GM23248 (cell line): ENCODE results near the gene SIPA1L3. TPM values are rescaled to one million over a fixed set of nuclear protein-coding genes. Genes with fewer than 3 reads are reported as not detected.

Source experiments
- DNase-seq: peaks from one replicate; pipeline ENCODE4 v3.0.0-alpha.2; 2015
- H2AFZ ChIP-seq: fragments of 200-600 bp; sonication (generic); 2 replicates; pipeline ENCODE4 v1.6.1; 2016; ENCODE audit warnings: antibody characterized with exemption
- H3F3A ChIP-seq: fragments of 200-600 bp; sonication (generic); 2 replicates; pipeline ENCODE4 v1.6.1; 2016; ENCODE audit warnings: mild to moderate bottlenecking, antibody characterized with exemption, mixed run types; ENCODE audit not compliant: insufficient read depth
- H3K27ac ChIP-seq: fragments of 200-600 bp; sonication (generic); 2 replicates; pipeline ENCODE4 v1.5.1; 2016; ENCODE audit warnings: mild to moderate bottlenecking
- H3K27me3 ChIP-seq: fragments of 200-600 bp; sonication (generic); replicated peaks from 2 replicates; pipeline ENCODE4 v1.6.1; 2016; ENCODE audit warnings: mild to moderate bottlenecking; ENCODE audit not compliant: insufficient read depth
- H3K36me3 ChIP-seq: fragments of 200-600 bp; sonication (generic); 2 replicates; pipeline ENCODE4 v1.6.1; 2016; ENCODE audit warnings: low read depth, mild to moderate bottlenecking
- H3K4me1 ChIP-seq: fragments of 200-600 bp; sonication (generic); 2 replicates; pipeline ENCODE4 v1.6.1; 2016; ENCODE audit warnings: mild to moderate bottlenecking; ENCODE audit not compliant: insufficient read depth
- H3K4me2 ChIP-seq: fragments of 200-600 bp; sonication (generic); one replicate; pipeline ENCODE4 v1.6.1; 2016; ENCODE audit warnings: mild to moderate bottlenecking; ENCODE audit not compliant: unreplicated experiment
- H3K4me3 ChIP-seq: fragments of 200-600 bp; sonication (generic); 2 replicates; pipeline ENCODE4 v1.5.1; 2016; ENCODE audit warnings: mild to moderate bottlenecking
- H3K79me2 ChIP-seq: fragments of 200-600 bp; sonication (generic); 2 replicates; pipeline ENCODE4 v1.6.1; 2016; ENCODE audit warnings: mild to moderate bottlenecking; ENCODE audit not compliant: insufficient read depth
- H3K9ac ChIP-seq: fragments of 200-600 bp; sonication (generic); 2 replicates; pipeline ENCODE4 v1.6.1; 2016; ENCODE audit warnings: mild to moderate bottlenecking
- H3K9me2 ChIP-seq: fragments of 200-600 bp; sonication (generic); 2 replicates; pipeline ENCODE4 v1.6.1; 2016; ENCODE audit warnings: mixed run types, mild to moderate bottlenecking, moderate library complexity; ENCODE audit not compliant: insufficient read depth
- H3K9me3 ChIP-seq: fragments of 200-600 bp; sonication (generic); one replicate; pipeline ENCODE4 v1.6.1; 2017; ENCODE audit warnings: low read depth
- H4K20me1 ChIP-seq: fragments of 200-600 bp; sonication (generic); 2 replicates; pipeline ENCODE4 v1.6.0; 2016; ENCODE audit not compliant: insufficient read depth
- EZH2 ChIP-seq: fragments of 200-600 bp; sonication (generic); IDR thresholded peaks from 2 replicates; pipeline ENCODE4 v1.6.1; 2018; ENCODE audit warnings: antibody characterized with exemption, mild to moderate bottlenecking; ENCODE audit not compliant: insufficient read depth, poor library complexity, severe bottlenecking
- EZH2phosphoT487 ChIP-seq: fragments of 200-600 bp; sonication (generic); IDR thresholded peaks from 2 replicates; pipeline ENCODE4 v1.6.1; 2018; ENCODE audit warnings: antibody characterized with exemption, moderate library complexity, mild to moderate bottlenecking, low read depth; ENCODE audit not compliant: insufficient read depth
- WGBS, 2 experiments: methylation state at CpG; one replicate each; pipeline ENCODE4 v1.1.6; 2015 to 2017; ENCODE audit warnings: low lambda C conversion rate in 2 of 2, low coverage in 1 of 2; ENCODE audit errors: missing lambda C conversion rate in 2 of 2; 5-methylcytosine and 5-hydroxymethylcytosine counted together
- in situ Hi-C: fragments of 300-500 bp; cut with MboI; formaldehyde crosslinking; loops from 2 replicates; pipeline ENCODE4 v1.15.0; 2020
- polyA plus RNA-seq: library from polyadenylated mRNA; unstranded; fragments of >200 nt; fragmentation: Nextera tagmentation; extraction: Ambion mirVana; gene quantifications from 2 replicates; pipeline ENCODE4 v1.2.1, GENCODE V29; 2016
- total RNA-seq: library from RNA; depleted of rRNA; stranded (reverse); fragments of >200 nt; shearing (Covaris generic); gene quantifications from 2 replicates; pipeline ENCODE4 v1.2.3, GENCODE V29; 2014

SIPA1L3 gene
- total and polyA plus RNA-seq, 2 experiments from 2014 or later = 3.7 to 12.1 TPM

- WGBS, 2 experiments = 95% methylated on average over 15 of the region's 15 CpGs
- H3K9me3 ChIP-seq = no peaks in the 10 kb centered on the region
- DNase-seq = no peak
- H2AFZ ChIP-seq = no peak overlapping the region
- H3K27ac ChIP-seq = no peak overlapping the region
- in situ Hi-C loops = loop anchor here (25.0 kb wide), 1 partner anchor 166 kb away; the partner anchor contains the start of genes SIPA1L3 and WDR87
- H3F3A ChIP-seq = peaks cover 20% of the 10 kb centered on the region
- TF ChIP-seq EZH2phosphoT487 (no peak), EZH2 (no peak)
- no peaks in the 10 kb centered on the region for H3K27me3 ChIP-seq
- H3K36me3 ChIP-seq = no peaks in the 10 kb centered on the region
- H3K4me2 ChIP-seq = no peak overlapping the region
- H3K4me1 ChIP-seq = peaks cover 7% of the 10 kb centered on the region
- no peaks in the 10 kb centered on the region for H4K20me1 ChIP-seq
- no peak overlapping the region for H3K4me3 ChIP-seq
- H3K79me2 ChIP-seq = peaks cover 7% of the 10 kb centered on the region; the same call in 1 of the 2 replicates
- no peaks in the 10 kb centered on the region for H3K9me2 ChIP-seq
- H3K9ac ChIP-seq = no peak overlapping the region
These were observed 171.4 kb downstream of the SIPA1L3 start for GRCh38 chr19:38078302-38078930.

- H4K20me1 ChIP-seq = no peaks in the 10 kb centered on the region
- peak overlapping the region; percentile 44 for H3K4me2 ChIP-seq
- DNase-seq = peak; percentile 93
- H3F3A ChIP-seq = peaks cover 20% of the 10 kb centered on the region
- H3K9ac ChIP-seq = peak overlapping the region; percentile 45
- H3K27me3 ChIP-seq = no peaks in the 10 kb centered on the region
- in situ Hi-C loops = loop anchor here (25.0 kb wide), 1 partner anchor 168 kb away; the partner anchor contains the start of genes SIPA1L3 and WDR87
- no peaks in the 10 kb centered on the region for H3K9me2 ChIP-seq
- no peaks in the 10 kb centered on the region for H3K36me3 ChIP-seq
- TF ChIP-seq EZH2 = no peak
- no peak for TF ChIP-seq EZH2phosphoT487
- peak overlapping the region; percentile 74 for H3K27ac ChIP-seq
- H3K4me1 ChIP-seq = peaks cover 7% of the 10 kb centered on the region
- WGBS, 2 experiments = 5% methylated on average over 1 of the region's 1 CpG
- H3K4me3 ChIP-seq = no peak overlapping the region
- H3K9me3 ChIP-seq = no peaks in the 10 kb centered on the region
- H3K79me2 ChIP-seq = peaks cover 7% of the 10 kb centered on the region; the same call in 1 of the 2 replicates
- H2AFZ ChIP-seq = no peak overlapping the region
These were observed 172.9 kb downstream of the SIPA1L3 start for GRCh38 chr19:38079926-38080380.

- Histone ChIP-seq H3F3A (peaks cover 20% of the 10 kb centered on the region), H3K4me3 (no peak overlapping the region), H4K20me1 (no peaks in the 10 kb centered on the region), H3K9me2 (no peaks in the 10 kb centered on the region), H2AFZ (no peak overlapping the region), H3K36me3 (no peaks in the 10 kb centered on the region), H3K27ac (no peak overlapping the region), H3K79me2 (peaks cover 6% of the 10 kb centered on the region; the same call in 1 of the 2 replicates), H3K27me3 (no peaks in the 10 kb centered on the region), H3K4me2 (no peak overlapping the region), H3K4me1 (peaks cover 7% of the 10 kb centered on the region), H3K9ac (no peak overlapping the region), H3K9me3 (no peaks in the 10 kb centered on the region)
- no peak for TF ChIP-seq EZH2phosphoT487
- no peak for TF ChIP-seq EZH2
- 96 to 99% methylated on average over 36 to 50 of the region's 51 CpGs for WGBS, 2 experiments
- in situ Hi-C loops = loop anchor here (25.0 kb wide), 1 partner anchor 169 kb away; the partner anchor contains the start of genes SIPA1L3 and WDR87
- no peak for DNase-seq
These were observed 174.7 kb downstream of the SIPA1L3 start for GRCh38 chr19:38081547-38082255.

GRCh38 chr19:38082256-38083118, 175.5 kb downstream of the SIPA1L3 start:
- Histone ChIP-seq H3K36me3 (no peaks in the 10 kb centered on the region), H2AFZ (no peak overlapping the region), H3K4me2 (no peak overlapping the region), H3K9me2 (no peaks in the 10 kb centered on the region), H3K4me3 (no peak overlapping the region), H3K79me2 (no peaks in the 10 kb centered on the region; the same call in 1 of the 2 replicates), H3K9ac (no peak overlapping the region), H3F3A (peaks cover 20% of the 10 kb centered on the region), H3K9me3 (no peaks in the 10 kb centered on the region), H3K4me1 (peaks cover 7% of the 10 kb centered on the region), H3K27ac (no peak overlapping the region), H4K20me1 (no peaks in the 10 kb centered on the region), H3K27me3 (no peaks in the 10 kb centered on the region)
- in situ Hi-C loops = loop anchor here (25.0 kb wide), 1 partner anchor 170 kb away; the partner anchor contains the start of genes SIPA1L3 and WDR87
- TF ChIP-seq EZH2phosphoT487 = no peak
- TF ChIP-seq EZH2 = no peak
- DNase-seq = no peak
- 96 to 98% methylated on average over 60 to 78 of the region's 78 CpGs for WGBS, 2 experiments
